Measurements from ENCODE around the gene KIF13A. TPM values are rescaled to one million over a fixed set of nuclear protein-coding genes. Genes with fewer than 3 reads are reported as not detected.

Gene KIF13A
- total and polyA plus RNA-seq, 2 experiments from 2014 or later, result 8.4 to 28.2 TPM

DNA sequence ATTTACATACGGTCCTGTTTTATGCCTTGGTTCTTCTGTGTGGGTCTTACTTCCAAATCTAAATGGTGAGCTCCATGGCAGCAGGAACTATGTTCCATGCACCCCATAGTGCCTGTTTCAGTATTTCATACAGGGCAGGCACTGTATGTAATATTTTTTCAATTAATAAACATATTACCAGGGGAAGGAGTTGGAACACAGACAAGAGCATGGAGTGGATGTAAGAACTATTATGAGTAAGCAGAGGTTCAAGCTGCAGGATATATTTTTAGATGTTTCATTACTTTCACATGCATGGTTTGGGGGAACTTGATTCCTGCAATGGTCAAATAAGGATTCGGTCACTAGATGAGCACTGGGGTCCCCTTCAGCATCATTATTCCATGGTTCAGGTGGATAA lies 108.3 kb downstream of the KIF13A start:
- no peak for ATAC-seq
- Histone ChIP-seq H3K27me3 (ENCODE audit: insufficient read depth) (no peaks in the 10 kb centered on the region), H3K9me2 (ENCODE audit: insufficient read depth) (no peaks in the 10 kb centered on the region), H3K79me2 (replicated peaks; ENCODE audit: insufficient read depth) (peaks cover 6% of the 10 kb centered on the region), H3K4me1 (ENCODE audit: insufficient read depth) (peaks cover 8% of the 10 kb centered on the region), H3K36me3 (ENCODE audit: insufficient read depth) (no peaks in the 10 kb centered on the region), H2AFZ (no peak overlapping the region), H3K4me2 (no peak overlapping the region), H3K4me3 (no peak overlapping the region), H3F3A (replicated peaks; ENCODE audit: low read depth) (no peaks in the 10 kb centered on the region), H4K20me1 (replicated peaks; ENCODE audit: insufficient read depth) (no peaks in the 10 kb centered on the region), H3K27ac (ENCODE audit: low read depth) (no peak overlapping the region)
- DNase-seq (ENCODE audit: low spot score), result no peak
- Mint-ChIP-seq H3K4me1 (peaks cover 4% of the 10 kb centered on the region; the same call in 2 of the 3 replicates), H3K4me3 (no peak overlapping the region), H3K27ac (no peak overlapping the region), H3K36me3 (ENCODE audit: low read depth) (no peaks in the 10 kb centered on the region; the same call in 2 of the 3 replicates), H3K27me3 (ENCODE audit: insufficient read depth, low read depth, poor library complexity) (no peaks in the 10 kb centered on the region), H3K9me3 (no peaks in the 10 kb centered on the region)
- TF ChIP-seq ZNF331 (CRISPR knock-in tag; IDR thresholded peaks at IDR 0.05; ENCODE audit: low read depth) (no peak), EZH2phosphoT487 (IDR thresholded peaks at IDR 0.05; ENCODE audit: unreplicated experiment) (no peak), STAT1 (IDR thresholded peaks at IDR 0.05; ENCODE audit: unreplicated experiment) (no peak), POLR2AphosphoS5 (IDR thresholded peaks at IDR 0.05; ENCODE audit: low read depth) (no peak), EZH2 (IDR thresholded peaks at IDR 0.05; ENCODE audit: low read depth, unreplicated experiment) (no peak), JUNB (IDR thresholded peaks at IDR 0.05; ENCODE audit: unreplicated experiment) (no peak), CREB1 (CRISPR knock-in tag; IDR thresholded peaks at IDR 0.05; ENCODE audit: low read depth) (no peak), ZNF114 (CRISPR knock-in tag; IDR thresholded peaks at IDR 0.05) (no peak), NANOG (IDR thresholded peaks at IDR 0.05; ENCODE audit: borderline replicate concordance) (no peak)
- TF ChIP-seq, protein P1, sequence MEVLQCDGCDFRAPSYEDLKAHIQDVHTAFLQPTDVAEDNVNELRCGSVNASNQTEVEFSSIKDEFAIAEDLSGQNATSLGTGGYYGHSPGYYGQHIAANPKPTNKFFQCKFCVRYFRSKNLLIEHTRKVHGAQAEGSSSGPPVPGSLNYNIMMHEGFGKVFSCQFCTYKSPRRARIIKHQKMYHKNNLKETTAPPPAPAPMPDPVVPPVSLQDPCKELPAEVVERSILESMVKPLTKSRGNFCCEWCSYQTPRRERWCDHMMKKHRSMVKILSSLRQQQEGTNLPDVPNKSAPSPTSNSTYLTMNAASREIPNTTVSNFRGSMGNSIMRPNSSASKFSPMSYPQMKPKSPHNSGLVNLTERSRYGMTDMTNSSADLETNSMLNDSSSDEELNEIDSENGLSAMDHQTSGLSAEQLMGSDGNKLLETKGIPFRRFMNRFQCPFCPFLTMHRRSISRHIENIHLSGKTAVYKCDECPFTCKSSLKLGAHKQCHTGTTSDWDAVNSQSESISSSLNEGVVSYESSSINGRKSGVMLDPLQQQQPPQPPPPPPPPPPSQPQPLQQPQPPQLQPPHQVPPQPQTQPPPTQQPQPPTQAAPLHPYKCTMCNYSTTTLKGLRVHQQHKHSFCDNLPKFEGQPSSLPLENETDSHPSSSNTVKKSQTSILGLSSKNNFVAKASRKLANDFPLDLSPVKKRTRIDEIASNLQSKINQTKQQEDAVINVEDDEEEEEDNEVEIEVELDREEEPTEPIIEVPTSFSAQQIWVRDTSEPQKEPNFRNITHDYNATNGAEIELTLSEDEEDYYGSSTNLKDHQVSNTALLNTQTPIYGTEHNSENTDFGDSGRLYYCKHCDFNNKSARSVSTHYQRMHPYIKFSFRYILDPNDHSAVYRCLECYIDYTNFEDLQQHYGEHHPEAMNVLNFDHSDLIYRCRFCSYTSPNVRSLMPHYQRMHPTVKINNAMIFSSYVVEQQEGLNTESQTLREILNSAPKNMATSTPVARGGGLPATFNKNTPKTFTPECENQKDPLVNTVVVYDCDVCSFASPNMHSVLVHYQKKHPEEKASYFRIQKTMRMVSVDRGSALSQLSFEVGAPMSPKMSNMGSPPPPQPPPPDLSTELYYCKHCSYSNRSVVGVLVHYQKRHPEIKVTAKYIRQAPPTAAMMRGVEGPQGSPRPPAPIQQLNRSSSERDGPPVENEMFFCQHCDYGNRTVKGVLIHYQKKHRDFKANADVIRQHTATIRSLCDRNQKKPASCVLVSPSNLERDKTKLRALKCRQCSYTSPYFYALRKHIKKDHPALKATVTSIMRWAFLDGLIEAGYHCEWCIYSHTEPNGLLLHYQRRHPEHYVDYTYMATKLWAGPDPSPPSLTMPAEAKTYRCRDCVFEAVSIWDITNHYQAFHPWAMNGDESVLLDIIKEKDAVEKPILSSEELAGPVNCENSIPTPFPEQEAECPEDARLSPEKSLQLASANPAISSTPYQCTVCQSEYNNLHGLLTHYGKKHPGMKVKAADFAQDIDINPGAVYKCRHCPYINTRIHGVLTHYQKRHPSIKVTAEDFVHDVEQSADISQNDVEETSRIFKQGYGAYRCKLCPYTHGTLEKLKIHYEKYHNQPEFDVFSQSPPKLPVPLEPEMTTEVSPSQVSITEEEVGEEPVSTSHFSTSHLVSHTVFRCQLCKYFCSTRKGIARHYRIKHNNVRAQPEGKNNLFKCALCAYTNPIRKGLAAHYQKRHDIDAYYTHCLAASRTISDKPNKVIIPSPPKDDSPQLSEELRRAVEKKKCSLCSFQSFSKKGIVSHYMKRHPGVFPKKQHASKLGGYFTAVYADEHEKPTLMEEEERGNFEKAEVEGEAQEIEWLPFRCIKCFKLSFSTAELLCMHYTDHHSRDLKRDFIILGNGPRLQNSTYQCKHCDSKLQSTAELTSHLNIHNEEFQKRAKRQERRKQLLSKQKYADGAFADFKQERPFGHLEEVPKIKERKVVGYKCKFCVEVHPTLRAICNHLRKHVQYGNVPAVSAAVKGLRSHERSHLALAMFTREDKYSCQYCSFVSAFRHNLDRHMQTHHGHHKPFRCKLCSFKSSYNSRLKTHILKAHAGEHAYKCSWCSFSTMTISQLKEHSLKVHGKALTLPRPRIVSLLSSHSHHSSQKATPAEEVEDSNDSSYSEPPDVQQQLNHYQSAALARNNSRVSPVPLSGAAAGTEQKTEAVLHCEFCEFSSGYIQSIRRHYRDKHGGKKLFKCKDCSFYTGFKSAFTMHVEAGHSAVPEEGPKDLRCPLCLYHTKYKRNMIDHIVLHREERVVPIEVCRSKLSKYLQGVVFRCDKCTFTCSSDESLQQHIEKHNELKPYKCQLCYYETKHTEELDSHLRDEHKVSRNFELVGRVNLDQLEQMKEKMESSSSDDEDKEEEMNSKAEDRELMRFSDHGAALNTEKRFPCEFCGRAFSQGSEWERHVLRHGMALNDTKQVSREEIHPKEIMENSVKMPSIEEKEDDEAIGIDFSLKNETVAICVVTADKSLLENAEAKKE (CRISPR knock-in tag; IDR thresholded peaks at IDR 0.05), result no peak
- TF ChIP-seq, protein P2, sequence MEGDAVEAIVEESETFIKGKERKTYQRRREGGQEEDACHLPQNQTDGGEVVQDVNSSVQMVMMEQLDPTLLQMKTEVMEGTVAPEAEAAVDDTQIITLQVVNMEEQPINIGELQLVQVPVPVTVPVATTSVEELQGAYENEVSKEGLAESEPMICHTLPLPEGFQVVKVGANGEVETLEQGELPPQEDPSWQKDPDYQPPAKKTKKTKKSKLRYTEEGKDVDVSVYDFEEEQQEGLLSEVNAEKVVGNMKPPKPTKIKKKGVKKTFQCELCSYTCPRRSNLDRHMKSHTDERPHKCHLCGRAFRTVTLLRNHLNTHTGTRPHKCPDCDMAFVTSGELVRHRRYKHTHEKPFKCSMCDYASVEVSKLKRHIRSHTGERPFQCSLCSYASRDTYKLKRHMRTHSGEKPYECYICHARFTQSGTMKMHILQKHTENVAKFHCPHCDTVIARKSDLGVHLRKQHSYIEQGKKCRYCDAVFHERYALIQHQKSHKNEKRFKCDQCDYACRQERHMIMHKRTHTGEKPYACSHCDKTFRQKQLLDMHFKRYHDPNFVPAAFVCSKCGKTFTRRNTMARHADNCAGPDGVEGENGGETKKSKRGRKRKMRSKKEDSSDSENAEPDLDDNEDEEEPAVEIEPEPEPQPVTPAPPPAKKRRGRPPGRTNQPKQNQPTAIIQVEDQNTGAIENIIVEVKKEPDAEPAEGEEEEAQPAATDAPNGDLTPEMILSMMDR (conservative IDR thresholded peaks at IDR 0.05; ENCODE audit: low read depth in 2 of 2), result no peak
- TF ChIP-seq, protein P3, sequence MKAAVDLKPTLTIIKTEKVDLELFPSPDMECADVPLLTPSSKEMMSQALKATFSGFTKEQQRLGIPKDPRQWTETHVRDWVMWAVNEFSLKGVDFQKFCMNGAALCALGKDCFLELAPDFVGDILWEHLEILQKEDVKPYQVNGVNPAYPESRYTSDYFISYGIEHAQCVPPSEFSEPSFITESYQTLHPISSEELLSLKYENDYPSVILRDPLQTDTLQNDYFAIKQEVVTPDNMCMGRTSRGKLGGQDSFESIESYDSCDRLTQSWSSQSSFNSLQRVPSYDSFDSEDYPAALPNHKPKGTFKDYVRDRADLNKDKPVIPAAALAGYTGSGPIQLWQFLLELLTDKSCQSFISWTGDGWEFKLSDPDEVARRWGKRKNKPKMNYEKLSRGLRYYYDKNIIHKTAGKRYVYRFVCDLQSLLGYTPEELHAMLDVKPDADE (IDR thresholded peaks at IDR 0.05), result no peak
- TF ChIP-seq, protein P4, sequence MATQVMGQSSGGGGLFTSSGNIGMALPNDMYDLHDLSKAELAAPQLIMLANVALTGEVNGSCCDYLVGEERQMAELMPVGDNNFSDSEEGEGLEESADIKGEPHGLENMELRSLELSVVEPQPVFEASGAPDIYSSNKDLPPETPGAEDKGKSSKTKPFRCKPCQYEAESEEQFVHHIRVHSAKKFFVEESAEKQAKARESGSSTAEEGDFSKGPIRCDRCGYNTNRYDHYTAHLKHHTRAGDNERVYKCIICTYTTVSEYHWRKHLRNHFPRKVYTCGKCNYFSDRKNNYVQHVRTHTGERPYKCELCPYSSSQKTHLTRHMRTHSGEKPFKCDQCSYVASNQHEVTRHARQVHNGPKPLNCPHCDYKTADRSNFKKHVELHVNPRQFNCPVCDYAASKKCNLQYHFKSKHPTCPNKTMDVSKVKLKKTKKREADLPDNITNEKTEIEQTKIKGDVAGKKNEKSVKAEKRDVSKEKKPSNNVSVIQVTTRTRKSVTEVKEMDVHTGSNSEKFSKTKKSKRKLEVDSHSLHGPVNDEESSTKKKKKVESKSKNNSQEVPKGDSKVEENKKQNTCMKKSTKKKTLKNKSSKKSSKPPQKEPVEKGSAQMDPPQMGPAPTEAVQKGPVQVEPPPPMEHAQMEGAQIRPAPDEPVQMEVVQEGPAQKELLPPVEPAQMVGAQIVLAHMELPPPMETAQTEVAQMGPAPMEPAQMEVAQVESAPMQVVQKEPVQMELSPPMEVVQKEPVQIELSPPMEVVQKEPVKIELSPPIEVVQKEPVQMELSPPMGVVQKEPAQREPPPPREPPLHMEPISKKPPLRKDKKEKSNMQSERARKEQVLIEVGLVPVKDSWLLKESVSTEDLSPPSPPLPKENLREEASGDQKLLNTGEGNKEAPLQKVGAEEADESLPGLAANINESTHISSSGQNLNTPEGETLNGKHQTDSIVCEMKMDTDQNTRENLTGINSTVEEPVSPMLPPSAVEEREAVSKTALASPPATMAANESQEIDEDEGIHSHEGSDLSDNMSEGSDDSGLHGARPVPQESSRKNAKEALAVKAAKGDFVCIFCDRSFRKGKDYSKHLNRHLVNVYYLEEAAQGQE (IDR thresholded peaks at IDR 0.05; ENCODE audit: unreplicated experiment), result no peak

Data from GM23338 (cell line).